ENCODE results near the gene SUPT4H1. TPM values are rescaled to one million over a fixed set of nuclear protein-coding genes. Genes with fewer than 3 reads are reported as not detected.

Gene SUPT4H1
- total and polyA plus RNA-seq, 2 experiments from 2014 or later = 82.2 to 83.7 TPM

DNA sequence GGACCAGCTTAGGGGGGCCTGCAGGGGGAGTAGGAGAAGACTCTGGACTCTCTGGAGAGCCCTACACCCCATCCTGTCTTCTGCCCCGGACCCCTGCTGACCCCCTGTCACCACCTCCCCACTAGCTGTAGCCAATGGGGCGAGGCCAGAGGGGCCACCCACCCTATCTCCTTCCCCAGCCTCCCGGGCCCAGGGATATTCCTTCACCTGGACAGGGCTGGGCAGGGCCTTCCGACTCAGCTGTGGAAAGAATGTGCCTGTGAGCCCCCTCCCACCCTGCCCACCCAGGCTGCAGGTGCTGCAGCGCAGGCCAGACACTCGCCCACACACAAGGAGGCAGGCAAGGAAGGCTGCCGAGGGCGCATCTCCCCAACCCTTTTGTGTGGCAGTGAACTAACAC is 46.4 kb downstream of the SUPT4H1 start:
- Mint-ChIP-seq H3K27ac (no peak overlapping the region), H3K4me3 (no peak overlapping the region), H3K9me3 (no peaks in the 10 kb centered on the region), H3K4me1 (peaks cover 33% of the 10 kb centered on the region), H3K27me3 (ENCODE audit: insufficient read depth, low read depth, poor library complexity) (peaks cover 5% of the 10 kb centered on the region), H3K36me3 (ENCODE audit: low read depth) (no peaks in the 10 kb centered on the region)
- ATAC-seq = no peak
- Histone ChIP-seq H3K9me2 (ENCODE audit: insufficient read depth) (no peaks in the 10 kb centered on the region), H3K4me1 (ENCODE audit: insufficient read depth) (peaks cover 13% of the 10 kb centered on the region), H4K20me1 (replicated peaks; ENCODE audit: insufficient read depth) (no peaks in the 10 kb centered on the region), H3F3A (replicated peaks; ENCODE audit: low read depth) (no peaks in the 10 kb centered on the region), H3K4me3 (no peak overlapping the region), H2AFZ (no peak overlapping the region), H3K27me3 (ENCODE audit: insufficient read depth) (no peaks in the 10 kb centered on the region), H3K27ac (ENCODE audit: low read depth) (no peak overlapping the region), H3K4me2 (no peak overlapping the region), H3K36me3 (ENCODE audit: insufficient read depth) (no peaks in the 10 kb centered on the region), H3K79me2 (replicated peaks; ENCODE audit: insufficient read depth) (no peaks in the 10 kb centered on the region)
- DNase-seq (ENCODE audit: low spot score) = no peak
- TF ChIP-seq EZH2phosphoT487 (IDR thresholded peaks at IDR 0.05; ENCODE audit: unreplicated experiment) = no peak

DNA sequence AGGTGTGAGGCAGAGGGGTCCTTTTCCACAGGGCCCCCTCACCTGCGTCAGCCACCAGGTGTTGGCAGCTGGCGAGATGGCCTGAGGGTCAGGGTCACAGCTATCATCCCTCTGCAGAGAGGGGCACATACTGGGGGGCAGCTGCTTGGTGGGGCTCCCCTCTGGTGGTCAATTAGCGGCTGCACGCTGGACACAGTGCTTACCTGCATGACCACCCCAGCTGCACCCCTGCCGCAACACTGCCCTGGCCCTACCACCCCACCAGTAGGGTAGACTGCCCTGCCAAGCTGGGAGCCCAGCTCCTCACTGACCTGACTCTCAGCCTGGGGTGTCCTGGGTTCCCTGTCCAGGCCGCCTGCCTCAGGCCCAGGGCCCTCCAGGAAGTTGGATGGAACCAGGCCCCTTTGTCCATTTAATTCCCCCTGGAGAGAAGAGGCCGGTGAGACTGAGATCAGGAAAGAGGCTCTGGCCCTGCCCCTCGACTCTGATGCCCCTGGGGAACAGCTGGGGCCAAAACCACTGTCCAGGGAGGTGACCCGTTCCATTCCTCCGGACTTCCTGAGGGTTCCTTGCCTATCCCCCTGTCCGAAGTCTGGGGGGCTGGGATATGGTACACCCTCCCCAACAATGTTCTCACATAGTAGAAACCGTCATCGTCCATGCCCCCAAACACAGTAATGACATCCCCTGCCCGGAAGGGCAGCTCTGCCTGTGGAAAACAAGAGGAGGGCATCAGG is 47.1 kb downstream of the SUPT4H1 start:
- no peak overlapping the region for H3K4me3 ChIP-seq
- H3F3A ChIP-seq (replicated peaks; ENCODE audit: low read depth) = no peaks in the 10 kb centered on the region
- H3K4me1 Mint-ChIP-seq = peaks cover 33% of the 10 kb centered on the region
- H3K36me3 Mint-ChIP-seq (ENCODE audit: low read depth) = no peaks in the 10 kb centered on the region
- peak overlapping the region; percentile 97 for H2AFZ ChIP-seq
- DNase-seq (ENCODE audit: low spot score) = no peak
- no peak for ATAC-seq
- no peak overlapping the region for H3K27ac Mint-ChIP-seq
- no peak overlapping the region for H3K4me3 Mint-ChIP-seq
- H3K27me3 Mint-ChIP-seq (ENCODE audit: insufficient read depth, low read depth, poor library complexity) = peaks cover 5% of the 10 kb centered on the region
- H3K27me3 ChIP-seq (ENCODE audit: insufficient read depth) = no peaks in the 10 kb centered on the region
- peaks cover 13% of the 10 kb centered on the region for H3K4me1 ChIP-seq (ENCODE audit: insufficient read depth)
- no peaks in the 10 kb centered on the region for H4K20me1 ChIP-seq (replicated peaks; ENCODE audit: insufficient read depth)
- H3K9me2 ChIP-seq (ENCODE audit: insufficient read depth) = no peaks in the 10 kb centered on the region
- H3K4me2 ChIP-seq = no peak overlapping the region
- no peaks in the 10 kb centered on the region for H3K79me2 ChIP-seq (replicated peaks; ENCODE audit: insufficient read depth)
- H3K27ac ChIP-seq (ENCODE audit: low read depth) = no peak overlapping the region
- no peaks in the 10 kb centered on the region for H3K36me3 ChIP-seq (ENCODE audit: insufficient read depth)
- H3K9me3 Mint-ChIP-seq = no peaks in the 10 kb centered on the region
- no peak for TF ChIP-seq STAT1 (IDR thresholded peaks at IDR 0.05; ENCODE audit: unreplicated experiment)
- TF ChIP-seq, protein P1, sequence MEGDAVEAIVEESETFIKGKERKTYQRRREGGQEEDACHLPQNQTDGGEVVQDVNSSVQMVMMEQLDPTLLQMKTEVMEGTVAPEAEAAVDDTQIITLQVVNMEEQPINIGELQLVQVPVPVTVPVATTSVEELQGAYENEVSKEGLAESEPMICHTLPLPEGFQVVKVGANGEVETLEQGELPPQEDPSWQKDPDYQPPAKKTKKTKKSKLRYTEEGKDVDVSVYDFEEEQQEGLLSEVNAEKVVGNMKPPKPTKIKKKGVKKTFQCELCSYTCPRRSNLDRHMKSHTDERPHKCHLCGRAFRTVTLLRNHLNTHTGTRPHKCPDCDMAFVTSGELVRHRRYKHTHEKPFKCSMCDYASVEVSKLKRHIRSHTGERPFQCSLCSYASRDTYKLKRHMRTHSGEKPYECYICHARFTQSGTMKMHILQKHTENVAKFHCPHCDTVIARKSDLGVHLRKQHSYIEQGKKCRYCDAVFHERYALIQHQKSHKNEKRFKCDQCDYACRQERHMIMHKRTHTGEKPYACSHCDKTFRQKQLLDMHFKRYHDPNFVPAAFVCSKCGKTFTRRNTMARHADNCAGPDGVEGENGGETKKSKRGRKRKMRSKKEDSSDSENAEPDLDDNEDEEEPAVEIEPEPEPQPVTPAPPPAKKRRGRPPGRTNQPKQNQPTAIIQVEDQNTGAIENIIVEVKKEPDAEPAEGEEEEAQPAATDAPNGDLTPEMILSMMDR (conservative IDR thresholded peaks at IDR 0.05; ENCODE audit: low read depth in 2 of 2) = no peak
- no peak for TF ChIP-seq ZNF114 (CRISPR knock-in tag; IDR thresholded peaks at IDR 0.05)
- TF ChIP-seq, protein P2, sequence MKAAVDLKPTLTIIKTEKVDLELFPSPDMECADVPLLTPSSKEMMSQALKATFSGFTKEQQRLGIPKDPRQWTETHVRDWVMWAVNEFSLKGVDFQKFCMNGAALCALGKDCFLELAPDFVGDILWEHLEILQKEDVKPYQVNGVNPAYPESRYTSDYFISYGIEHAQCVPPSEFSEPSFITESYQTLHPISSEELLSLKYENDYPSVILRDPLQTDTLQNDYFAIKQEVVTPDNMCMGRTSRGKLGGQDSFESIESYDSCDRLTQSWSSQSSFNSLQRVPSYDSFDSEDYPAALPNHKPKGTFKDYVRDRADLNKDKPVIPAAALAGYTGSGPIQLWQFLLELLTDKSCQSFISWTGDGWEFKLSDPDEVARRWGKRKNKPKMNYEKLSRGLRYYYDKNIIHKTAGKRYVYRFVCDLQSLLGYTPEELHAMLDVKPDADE (IDR thresholded peaks at IDR 0.05) = no peak
- no peak for TF ChIP-seq ZNF331 (CRISPR knock-in tag; IDR thresholded peaks at IDR 0.05; ENCODE audit: low read depth)
- TF ChIP-seq, protein P3, sequence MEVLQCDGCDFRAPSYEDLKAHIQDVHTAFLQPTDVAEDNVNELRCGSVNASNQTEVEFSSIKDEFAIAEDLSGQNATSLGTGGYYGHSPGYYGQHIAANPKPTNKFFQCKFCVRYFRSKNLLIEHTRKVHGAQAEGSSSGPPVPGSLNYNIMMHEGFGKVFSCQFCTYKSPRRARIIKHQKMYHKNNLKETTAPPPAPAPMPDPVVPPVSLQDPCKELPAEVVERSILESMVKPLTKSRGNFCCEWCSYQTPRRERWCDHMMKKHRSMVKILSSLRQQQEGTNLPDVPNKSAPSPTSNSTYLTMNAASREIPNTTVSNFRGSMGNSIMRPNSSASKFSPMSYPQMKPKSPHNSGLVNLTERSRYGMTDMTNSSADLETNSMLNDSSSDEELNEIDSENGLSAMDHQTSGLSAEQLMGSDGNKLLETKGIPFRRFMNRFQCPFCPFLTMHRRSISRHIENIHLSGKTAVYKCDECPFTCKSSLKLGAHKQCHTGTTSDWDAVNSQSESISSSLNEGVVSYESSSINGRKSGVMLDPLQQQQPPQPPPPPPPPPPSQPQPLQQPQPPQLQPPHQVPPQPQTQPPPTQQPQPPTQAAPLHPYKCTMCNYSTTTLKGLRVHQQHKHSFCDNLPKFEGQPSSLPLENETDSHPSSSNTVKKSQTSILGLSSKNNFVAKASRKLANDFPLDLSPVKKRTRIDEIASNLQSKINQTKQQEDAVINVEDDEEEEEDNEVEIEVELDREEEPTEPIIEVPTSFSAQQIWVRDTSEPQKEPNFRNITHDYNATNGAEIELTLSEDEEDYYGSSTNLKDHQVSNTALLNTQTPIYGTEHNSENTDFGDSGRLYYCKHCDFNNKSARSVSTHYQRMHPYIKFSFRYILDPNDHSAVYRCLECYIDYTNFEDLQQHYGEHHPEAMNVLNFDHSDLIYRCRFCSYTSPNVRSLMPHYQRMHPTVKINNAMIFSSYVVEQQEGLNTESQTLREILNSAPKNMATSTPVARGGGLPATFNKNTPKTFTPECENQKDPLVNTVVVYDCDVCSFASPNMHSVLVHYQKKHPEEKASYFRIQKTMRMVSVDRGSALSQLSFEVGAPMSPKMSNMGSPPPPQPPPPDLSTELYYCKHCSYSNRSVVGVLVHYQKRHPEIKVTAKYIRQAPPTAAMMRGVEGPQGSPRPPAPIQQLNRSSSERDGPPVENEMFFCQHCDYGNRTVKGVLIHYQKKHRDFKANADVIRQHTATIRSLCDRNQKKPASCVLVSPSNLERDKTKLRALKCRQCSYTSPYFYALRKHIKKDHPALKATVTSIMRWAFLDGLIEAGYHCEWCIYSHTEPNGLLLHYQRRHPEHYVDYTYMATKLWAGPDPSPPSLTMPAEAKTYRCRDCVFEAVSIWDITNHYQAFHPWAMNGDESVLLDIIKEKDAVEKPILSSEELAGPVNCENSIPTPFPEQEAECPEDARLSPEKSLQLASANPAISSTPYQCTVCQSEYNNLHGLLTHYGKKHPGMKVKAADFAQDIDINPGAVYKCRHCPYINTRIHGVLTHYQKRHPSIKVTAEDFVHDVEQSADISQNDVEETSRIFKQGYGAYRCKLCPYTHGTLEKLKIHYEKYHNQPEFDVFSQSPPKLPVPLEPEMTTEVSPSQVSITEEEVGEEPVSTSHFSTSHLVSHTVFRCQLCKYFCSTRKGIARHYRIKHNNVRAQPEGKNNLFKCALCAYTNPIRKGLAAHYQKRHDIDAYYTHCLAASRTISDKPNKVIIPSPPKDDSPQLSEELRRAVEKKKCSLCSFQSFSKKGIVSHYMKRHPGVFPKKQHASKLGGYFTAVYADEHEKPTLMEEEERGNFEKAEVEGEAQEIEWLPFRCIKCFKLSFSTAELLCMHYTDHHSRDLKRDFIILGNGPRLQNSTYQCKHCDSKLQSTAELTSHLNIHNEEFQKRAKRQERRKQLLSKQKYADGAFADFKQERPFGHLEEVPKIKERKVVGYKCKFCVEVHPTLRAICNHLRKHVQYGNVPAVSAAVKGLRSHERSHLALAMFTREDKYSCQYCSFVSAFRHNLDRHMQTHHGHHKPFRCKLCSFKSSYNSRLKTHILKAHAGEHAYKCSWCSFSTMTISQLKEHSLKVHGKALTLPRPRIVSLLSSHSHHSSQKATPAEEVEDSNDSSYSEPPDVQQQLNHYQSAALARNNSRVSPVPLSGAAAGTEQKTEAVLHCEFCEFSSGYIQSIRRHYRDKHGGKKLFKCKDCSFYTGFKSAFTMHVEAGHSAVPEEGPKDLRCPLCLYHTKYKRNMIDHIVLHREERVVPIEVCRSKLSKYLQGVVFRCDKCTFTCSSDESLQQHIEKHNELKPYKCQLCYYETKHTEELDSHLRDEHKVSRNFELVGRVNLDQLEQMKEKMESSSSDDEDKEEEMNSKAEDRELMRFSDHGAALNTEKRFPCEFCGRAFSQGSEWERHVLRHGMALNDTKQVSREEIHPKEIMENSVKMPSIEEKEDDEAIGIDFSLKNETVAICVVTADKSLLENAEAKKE (CRISPR knock-in tag; IDR thresholded peaks at IDR 0.05) = no peak
- TF ChIP-seq, protein P4, sequence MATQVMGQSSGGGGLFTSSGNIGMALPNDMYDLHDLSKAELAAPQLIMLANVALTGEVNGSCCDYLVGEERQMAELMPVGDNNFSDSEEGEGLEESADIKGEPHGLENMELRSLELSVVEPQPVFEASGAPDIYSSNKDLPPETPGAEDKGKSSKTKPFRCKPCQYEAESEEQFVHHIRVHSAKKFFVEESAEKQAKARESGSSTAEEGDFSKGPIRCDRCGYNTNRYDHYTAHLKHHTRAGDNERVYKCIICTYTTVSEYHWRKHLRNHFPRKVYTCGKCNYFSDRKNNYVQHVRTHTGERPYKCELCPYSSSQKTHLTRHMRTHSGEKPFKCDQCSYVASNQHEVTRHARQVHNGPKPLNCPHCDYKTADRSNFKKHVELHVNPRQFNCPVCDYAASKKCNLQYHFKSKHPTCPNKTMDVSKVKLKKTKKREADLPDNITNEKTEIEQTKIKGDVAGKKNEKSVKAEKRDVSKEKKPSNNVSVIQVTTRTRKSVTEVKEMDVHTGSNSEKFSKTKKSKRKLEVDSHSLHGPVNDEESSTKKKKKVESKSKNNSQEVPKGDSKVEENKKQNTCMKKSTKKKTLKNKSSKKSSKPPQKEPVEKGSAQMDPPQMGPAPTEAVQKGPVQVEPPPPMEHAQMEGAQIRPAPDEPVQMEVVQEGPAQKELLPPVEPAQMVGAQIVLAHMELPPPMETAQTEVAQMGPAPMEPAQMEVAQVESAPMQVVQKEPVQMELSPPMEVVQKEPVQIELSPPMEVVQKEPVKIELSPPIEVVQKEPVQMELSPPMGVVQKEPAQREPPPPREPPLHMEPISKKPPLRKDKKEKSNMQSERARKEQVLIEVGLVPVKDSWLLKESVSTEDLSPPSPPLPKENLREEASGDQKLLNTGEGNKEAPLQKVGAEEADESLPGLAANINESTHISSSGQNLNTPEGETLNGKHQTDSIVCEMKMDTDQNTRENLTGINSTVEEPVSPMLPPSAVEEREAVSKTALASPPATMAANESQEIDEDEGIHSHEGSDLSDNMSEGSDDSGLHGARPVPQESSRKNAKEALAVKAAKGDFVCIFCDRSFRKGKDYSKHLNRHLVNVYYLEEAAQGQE (IDR thresholded peaks at IDR 0.05; ENCODE audit: unreplicated experiment) = no peak
